Mammary epithelial cell (primary cell): ENCODE results near the gene CBFA2T3.

Source experiments
- EZH2 ChIP-seq: IDR thresholded peaks from 2 replicates; pipeline ENCODE4 v1.6.1; 2012; ENCODE audit warnings: low read length, inconsistent platforms, borderline replicate concordance
- TF ChIP-seq, protein P1 (sequence below), 2 donors: IDR thresholded peaks in 1 of 2; conservative IDR thresholded peaks in 1 of 2; 2 replicates each; pipeline ENCODE4 v1.5.1; 2011 to 2012; ENCODE audit warnings: inconsistent platforms in 2 of 2, low read length in 2 of 2, mild to moderate bottlenecking in 2 of 2, control low read depth in 1 of 2, low read depth in 1 of 2; ENCODE audit not compliant: insufficient read depth in 1 of 2; ENCODE audit errors: extremely low read depth in 1 of 2

DNA sequence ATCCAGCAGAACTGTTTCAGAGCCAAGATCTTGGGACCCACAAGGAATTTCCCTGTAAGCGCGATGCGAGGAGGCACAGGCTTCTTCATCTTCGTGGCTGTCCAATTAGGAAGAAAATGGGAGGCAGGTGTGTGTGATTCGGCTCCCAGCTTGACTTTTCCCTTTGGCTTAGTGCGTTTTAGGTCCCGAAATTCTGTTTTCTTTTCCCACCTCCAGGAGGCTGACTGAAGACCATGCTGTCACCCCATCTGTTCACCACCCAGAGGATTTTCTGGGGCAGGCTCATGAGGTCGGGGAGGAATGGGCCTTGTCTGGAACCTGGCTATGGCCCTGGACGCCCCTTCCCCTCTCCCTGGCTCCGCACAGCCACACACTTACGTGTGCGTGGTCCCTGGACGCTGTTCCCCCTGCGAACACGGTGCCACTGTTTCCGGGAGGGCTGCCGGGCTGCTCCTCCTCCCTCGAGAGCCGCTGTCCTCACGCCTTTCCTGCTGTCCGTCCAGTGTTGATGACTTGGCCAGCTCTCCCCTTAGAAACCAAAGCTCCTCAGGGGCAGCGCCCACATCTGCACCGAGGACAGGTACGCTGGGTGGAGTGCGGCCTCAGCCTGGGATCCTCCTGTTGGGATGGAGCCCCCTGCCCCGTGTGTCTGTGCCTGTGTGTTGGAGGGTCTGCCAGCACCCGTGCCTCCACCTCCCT is 107.9 kb downstream of the CBFA2T3 start:
- TF ChIP-seq, protein P1, sequence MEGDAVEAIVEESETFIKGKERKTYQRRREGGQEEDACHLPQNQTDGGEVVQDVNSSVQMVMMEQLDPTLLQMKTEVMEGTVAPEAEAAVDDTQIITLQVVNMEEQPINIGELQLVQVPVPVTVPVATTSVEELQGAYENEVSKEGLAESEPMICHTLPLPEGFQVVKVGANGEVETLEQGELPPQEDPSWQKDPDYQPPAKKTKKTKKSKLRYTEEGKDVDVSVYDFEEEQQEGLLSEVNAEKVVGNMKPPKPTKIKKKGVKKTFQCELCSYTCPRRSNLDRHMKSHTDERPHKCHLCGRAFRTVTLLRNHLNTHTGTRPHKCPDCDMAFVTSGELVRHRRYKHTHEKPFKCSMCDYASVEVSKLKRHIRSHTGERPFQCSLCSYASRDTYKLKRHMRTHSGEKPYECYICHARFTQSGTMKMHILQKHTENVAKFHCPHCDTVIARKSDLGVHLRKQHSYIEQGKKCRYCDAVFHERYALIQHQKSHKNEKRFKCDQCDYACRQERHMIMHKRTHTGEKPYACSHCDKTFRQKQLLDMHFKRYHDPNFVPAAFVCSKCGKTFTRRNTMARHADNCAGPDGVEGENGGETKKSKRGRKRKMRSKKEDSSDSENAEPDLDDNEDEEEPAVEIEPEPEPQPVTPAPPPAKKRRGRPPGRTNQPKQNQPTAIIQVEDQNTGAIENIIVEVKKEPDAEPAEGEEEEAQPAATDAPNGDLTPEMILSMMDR (conservative IDR thresholded peaks at IDR 0.05 in 1 of 2, IDR thresholded peaks at IDR 0.05 in 1 of 2; ENCODE audit: extremely low read depth in 1 of 2, insufficient read depth in 1 of 2, low read depth in 1 of 2, low read length in 2 of 2), result no peak
- no peak for TF ChIP-seq EZH2
